Measurements from ENCODE around the gene COL18A1. TPM values are rescaled to one million over a fixed set of nuclear protein-coding genes. Genes with fewer than 3 reads are reported as not detected.

Gene COL18A1
- total and polyA plus RNA-seq, 4 donors, result 44.9 to 308 (median 232) TPM

DNA sequence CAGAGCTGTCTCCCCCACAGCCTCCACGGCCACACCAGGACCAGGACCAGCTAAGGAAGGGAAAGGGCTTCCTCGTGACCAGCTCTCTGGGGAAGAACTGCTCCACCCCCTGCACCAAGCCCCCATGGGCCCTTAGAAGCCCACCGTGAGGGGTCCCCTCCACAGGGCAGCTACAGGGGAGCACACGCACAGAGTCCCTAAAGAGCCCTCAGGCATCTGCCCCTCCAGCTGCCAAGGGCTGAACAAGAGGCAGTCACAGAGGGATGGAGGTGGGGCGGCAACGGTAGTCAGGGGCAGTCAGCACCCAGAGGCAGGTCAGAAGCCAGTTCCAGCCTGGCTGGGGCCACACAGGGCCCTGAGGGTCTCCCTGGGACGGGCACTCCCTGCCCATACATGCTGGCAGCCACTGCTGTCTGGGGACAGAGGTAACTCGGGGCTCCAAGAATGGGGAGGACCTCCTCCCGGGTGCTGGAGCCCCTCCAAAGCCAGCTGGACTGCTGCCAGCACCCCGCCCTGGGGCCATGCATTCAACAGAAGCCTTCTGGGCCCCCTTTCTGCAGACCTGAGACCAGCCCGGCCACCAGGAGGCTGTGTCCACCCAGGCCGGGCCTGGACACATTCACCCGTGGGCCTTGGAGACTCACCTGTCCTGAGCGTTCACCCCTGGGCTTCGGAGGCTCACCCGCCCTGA, 118.6 kb downstream of the COL18A1 start:
- peaks cover 0 to 6% (median 5%) of the 10 kb centered on the region in 4 donors for H3K36me3 ChIP-seq (ENCODE audit: control insufficient read depth in 4 of 4, insufficient read depth in 3 of 4, low read depth in 1 of 4, low read length in 3 of 4)
- H3K9ac ChIP-seq (ENCODE audit: low read depth in 1 of 2, low read length in 2 of 2), result no peak overlapping the region
- H3K27me3 ChIP-seq (ENCODE audit: control insufficient read depth in 4 of 4, insufficient read depth in 4 of 4, low read length in 3 of 4), result no peaks in the 10 kb centered on the region
- no peak for DNase-seq (ENCODE audit: low spot score)
- no peak overlapping the region for H3K27ac ChIP-seq (ENCODE audit: low read depth in 1 of 2, low read length in 2 of 2)
- TF ChIP-seq ZBTB33 (IDR thresholded peaks at IDR 0.05) (no peak), FOXA2 (IDR thresholded peaks at IDR 0.05) (no peak), RXRA (IDR thresholded peaks at IDR 0.05) (no peak), JUND (IDR thresholded peaks at IDR 0.05) (no peak), HNF4G (IDR thresholded peaks at IDR 0.05) (no peak), HNF4A (conservative IDR thresholded peaks at IDR 0.05) (no peak), RAD21 (IDR thresholded peaks at IDR 0.05) (no peak), REST (IDR thresholded peaks at IDR 0.05) (no peak)
- TF ChIP-seq, protein P1, sequence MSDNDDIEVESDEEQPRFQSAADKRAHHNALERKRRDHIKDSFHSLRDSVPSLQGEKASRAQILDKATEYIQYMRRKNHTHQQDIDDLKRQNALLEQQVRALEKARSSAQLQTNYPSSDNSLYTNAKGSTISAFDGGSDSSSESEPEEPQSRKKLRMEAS (IDR thresholded peaks at IDR 0.05), result no peak
- TF ChIP-seq, protein P2, sequence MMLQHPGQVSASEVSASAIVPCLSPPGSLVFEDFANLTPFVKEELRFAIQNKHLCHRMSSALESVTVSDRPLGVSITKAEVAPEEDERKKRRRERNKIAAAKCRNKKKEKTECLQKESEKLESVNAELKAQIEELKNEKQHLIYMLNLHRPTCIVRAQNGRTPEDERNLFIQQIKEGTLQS (IDR thresholded peaks at IDR 0.05), result no peak
- WGBS, result 87% methylated on average over 16 of the region's 16 CpGs
- H3K4me1 ChIP-seq (ENCODE audit: control insufficient read depth in 4 of 4, insufficient read depth in 4 of 4, low read length in 3 of 4), result peaks cover 14 to 38% (median 28%) of the 10 kb centered on the region in 4 donors
- no peak overlapping the region for H3K4me3 ChIP-seq (ENCODE audit: low read depth in 1 of 3, low read length in 3 of 3)
- H3K9me3 ChIP-seq (ENCODE audit: control insufficient read depth in 4 of 4, low read length in 3 of 4), result peaks cover 0 to 5% (median 1%) of the 10 kb centered on the region in 4 donors

DNA sequence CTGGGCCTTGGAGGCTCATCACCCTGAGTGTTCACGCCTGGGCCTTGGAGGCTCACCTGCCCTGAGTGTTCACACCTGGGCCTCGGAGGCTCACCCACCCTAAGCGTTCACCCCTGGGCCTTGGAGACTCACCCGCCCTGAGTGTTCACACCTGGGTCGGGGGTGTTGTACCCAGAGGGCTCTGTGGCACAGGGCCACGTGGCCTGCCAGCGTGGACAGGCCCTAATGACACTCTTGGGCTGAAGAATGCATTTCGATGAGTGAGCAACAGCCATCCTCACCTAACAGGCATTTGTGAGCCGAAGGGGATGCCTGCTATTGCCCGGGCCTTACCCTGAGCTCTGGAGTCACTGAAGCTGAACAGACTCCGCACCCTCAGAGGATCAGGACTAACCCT, 119.8 kb downstream of the COL18A1 start:
- 92% methylated on average over 11 of the region's 11 CpGs for WGBS
- Histone ChIP-seq H3K27ac (ENCODE audit: low read depth in 1 of 2, low read length in 2 of 2) (peak overlapping the region; percentile 71 to 81), H3K36me3 (ENCODE audit: control insufficient read depth in 4 of 4, insufficient read depth in 3 of 4, low read depth in 1 of 4, low read length in 3 of 4) (peaks cover 0 to 11% (median 5%) of the 10 kb centered on the region in 4 donors), H3K27me3 (ENCODE audit: control insufficient read depth in 4 of 4, insufficient read depth in 4 of 4, low read length in 3 of 4) (no peaks in the 10 kb centered on the region), H3K9me3 (ENCODE audit: control insufficient read depth in 4 of 4, low read length in 3 of 4) (peaks cover 0 to 5% (median 1%) of the 10 kb centered on the region in 4 donors), H3K4me3 (ENCODE audit: low read depth in 1 of 3, low read length in 3 of 3) (no peak overlapping the region), H3K4me1 (ENCODE audit: control insufficient read depth in 4 of 4, insufficient read depth in 4 of 4, low read length in 3 of 4) (peaks cover 16 to 46% (median 35%) of the 10 kb centered on the region in 4 donors), H3K9ac (ENCODE audit: low read depth in 1 of 2, low read length in 2 of 2) (peak overlapping the region in 1 of 2 donors; percentile 84)
- no peak for DNase-seq (ENCODE audit: low spot score)
- TF ChIP-seq, protein P2 (IDR thresholded peaks at IDR 0.05), result no peak
- no peak for TF ChIP-seq NR2F2 (IDR thresholded peaks at IDR 0.05)
- no peak for TF ChIP-seq REST (IDR thresholded peaks at IDR 0.05)

Measured in liver (tissue), 9 donors.